ENCODE data around the gene TNS4.
A peak's percentile ranks its signal among the peaks of the same experiment; 100 is the strongest.

The TNS4 gene

DNA sequence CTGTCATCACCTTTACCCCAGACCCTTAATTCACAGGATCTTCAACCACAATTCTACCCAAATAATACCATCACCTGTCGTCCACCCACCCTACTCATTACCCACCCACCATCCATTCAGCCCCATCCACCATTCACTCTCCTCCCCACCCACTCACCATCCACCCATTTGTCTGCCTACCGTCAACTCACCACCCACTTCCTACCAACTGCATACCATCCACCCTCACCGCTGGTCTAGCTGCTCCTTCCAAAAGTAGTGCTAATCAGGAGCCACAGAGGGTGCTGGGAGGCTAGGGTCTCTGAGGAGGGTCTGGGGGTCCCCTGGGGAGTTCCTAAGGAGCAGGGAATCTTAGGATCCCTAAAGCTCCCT lies 70.2 kb downstream of the TNS4 start:
- peak; percentile 49 for DNase-seq

DNA sequence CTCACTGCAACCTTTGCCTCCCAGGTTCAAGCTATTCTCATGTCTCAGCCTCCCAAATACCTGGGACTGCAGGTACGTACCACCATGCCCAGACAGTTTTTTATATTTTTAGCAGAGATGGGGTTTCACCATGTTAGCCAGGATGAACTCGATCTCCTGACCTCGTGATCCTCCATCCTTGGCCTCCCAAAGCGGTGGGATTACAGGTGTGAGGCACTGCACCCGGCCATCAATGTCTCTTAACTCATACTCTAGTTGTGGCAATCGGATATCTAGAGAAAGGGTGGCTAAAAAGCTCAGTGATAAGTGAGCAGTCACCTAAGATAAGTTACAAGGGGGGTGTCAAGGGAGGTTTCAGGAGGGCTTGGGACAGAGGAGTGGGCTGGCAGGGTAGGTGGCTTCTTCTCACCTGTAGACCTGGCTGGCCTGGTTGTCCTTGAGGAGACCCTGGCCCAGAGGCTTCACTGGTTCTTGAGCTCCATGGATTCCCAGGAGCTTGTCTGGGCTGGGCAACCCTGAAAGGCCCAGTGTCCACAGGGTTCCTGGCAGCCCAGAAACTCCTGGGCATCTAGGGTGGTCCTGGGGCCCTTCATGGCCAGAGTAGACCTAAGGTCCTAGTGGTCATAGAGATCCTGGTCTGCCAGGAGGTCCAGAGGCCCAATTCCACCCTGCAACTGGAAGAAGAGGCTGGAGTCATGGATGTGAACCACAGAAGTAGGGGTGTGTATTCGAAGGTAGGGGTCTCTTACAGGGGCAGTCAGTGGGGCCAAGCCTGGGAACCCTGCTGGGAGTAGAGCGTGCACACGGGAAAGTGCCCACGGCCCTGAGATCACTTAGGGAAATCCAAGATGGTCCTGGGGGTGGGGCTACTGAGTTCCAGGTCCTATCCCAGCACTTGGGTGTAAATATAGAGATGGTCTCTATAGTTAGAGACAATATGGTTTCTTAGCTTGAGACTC lies 70.9 kb downstream of the TNS4 start:
- peak; percentile 49 for DNase-seq

DNA sequence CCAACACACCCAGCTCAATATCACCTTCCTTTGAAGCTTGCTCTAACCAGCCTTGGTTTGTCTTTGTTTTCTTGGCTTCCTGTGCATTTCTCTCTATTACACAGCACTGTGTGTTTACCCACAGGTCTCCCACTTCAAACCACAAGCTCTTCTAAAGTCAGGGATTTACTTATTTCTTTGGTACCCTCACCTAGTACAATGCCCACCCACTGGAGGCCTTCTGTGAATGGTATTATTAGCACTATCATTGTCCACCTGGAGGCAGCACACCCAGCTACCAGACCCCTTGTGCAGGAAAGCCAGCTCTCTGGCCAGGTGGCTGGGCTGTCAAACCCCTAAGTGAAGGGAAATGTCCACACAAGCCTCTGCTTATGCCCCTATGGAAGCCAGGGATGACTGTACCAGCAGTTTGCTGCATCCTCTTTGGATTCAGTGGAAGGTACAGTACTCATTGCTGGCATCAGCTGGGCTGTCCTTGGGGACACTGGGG lies 74.4 kb downstream of the TNS4 start:
- peak; percentile 55 for DNase-seq

Data from activated effector memory CD4-positive, alpha-beta T cell treated with anti-CD3 and anti-CD28 coated beads, Interleukin-2, amount 50 U/mL, for 16 hours (primary cell).